Astrocyte (in vitro differentiated cells and primary cell): ENCODE results near the gene GGCX. TPM values are rescaled to one million over a fixed set of nuclear protein-coding genes. Genes with fewer than 3 reads are reported as not detected.
A peak's percentile ranks its signal among the peaks of the same experiment; 100 is the strongest.

Experiments used
- DNase-seq: peaks from one replicate; pipeline ENCODE4 v3.0.0-alpha.2; 2010; ENCODE audit warnings: low read depth
- FAIRE-seq: peaks from 2 replicates; lab custom pipeline; 2011; peaks lifted over from hg19 to GRCh38; lab: Jason Lieb, UNC
- H2AFZ ChIP-seq: 2 replicates; pipeline ENCODE4 v1.6.0; 2012; ENCODE audit warnings: low read depth, low read length, inconsistent platforms
- H3K27ac ChIP-seq: 2 replicates; pipeline ENCODE4 v1.5.1; 2011; ENCODE audit warnings: low read depth, low read length, inconsistent platforms
- H3K27me3 ChIP-seq: 2 replicates; pipeline ENCODE4 v1.6.0; 2011; ENCODE audit warnings: low read length, inconsistent platforms; ENCODE audit not compliant: insufficient read depth
- H3K36me3 ChIP-seq: 2 replicates; pipeline ENCODE4 v1.5.1; 2011; ENCODE audit warnings: low read length, inconsistent platforms; ENCODE audit not compliant: insufficient read depth
- H3K4me1 ChIP-seq: 2 replicates; pipeline ENCODE4 v1.5.1; 2011; ENCODE audit warnings: low read length, inconsistent platforms; ENCODE audit not compliant: insufficient read depth
- H3K4me2 ChIP-seq: 2 replicates; pipeline ENCODE4 v1.6.0; 2012; ENCODE audit warnings: low read length, inconsistent platforms
- H3K4me3 ChIP-seq: 2 replicates; pipeline ENCODE4 v1.5.1; 2011; ENCODE audit warnings: low read depth, mild to moderate bottlenecking, low read length, inconsistent platforms; ENCODE audit not compliant: insufficient read depth
- H3K79me2 ChIP-seq: 2 replicates; pipeline ENCODE4 v1.6.0; 2012; ENCODE audit warnings: mild to moderate bottlenecking, low read length, inconsistent platforms; ENCODE audit not compliant: insufficient read depth
- H3K9ac ChIP-seq: 2 replicates; pipeline ENCODE4 v1.6.0; 2012; ENCODE audit warnings: mild to moderate bottlenecking, low read length, inconsistent platforms
- H3K9me3 ChIP-seq: 2 replicates; pipeline ENCODE4 v1.5.1; 2012; ENCODE audit warnings: low read depth, mild to moderate bottlenecking, low read length, inconsistent platforms; ENCODE audit not compliant: insufficient read depth
- H4K20me1 ChIP-seq: 2 replicates; pipeline ENCODE4 v1.6.0; 2012; ENCODE audit warnings: low read length, inconsistent platforms; ENCODE audit not compliant: insufficient read depth
- H3K27ac Mint-ChIP-seq: one replicate; pipeline ENCODE4 v1.8.0; 2021; ENCODE audit warnings: mild to moderate bottlenecking, mixed read lengths; ENCODE audit not compliant: unreplicated experiment
- H3K27me3 Mint-ChIP-seq: one replicate; pipeline ENCODE4 v1.8.0; 2021; ENCODE audit warnings: low read depth, mixed read lengths; ENCODE audit not compliant: unreplicated experiment
- H3K36me3 Mint-ChIP-seq: one replicate; pipeline ENCODE4 v1.8.0; 2021; ENCODE audit warnings: low read depth, mixed read lengths; ENCODE audit not compliant: unreplicated experiment
- H3K4me1 Mint-ChIP-seq: one replicate; pipeline ENCODE4 v1.8.0; 2021; ENCODE audit warnings: low read depth, mixed read lengths; ENCODE audit not compliant: unreplicated experiment
- H3K4me3 Mint-ChIP-seq: one replicate; pipeline ENCODE4 v1.8.0; 2021; ENCODE audit warnings: mild to moderate bottlenecking, moderate library complexity, mixed read lengths; ENCODE audit not compliant: unreplicated experiment
- H3K9me3 Mint-ChIP-seq: one replicate; pipeline ENCODE4 v1.8.0; 2021; ENCODE audit warnings: mild to moderate bottlenecking, mixed read lengths; ENCODE audit not compliant: unreplicated experiment
- EZH2 ChIP-seq: IDR thresholded peaks from 2 replicates; pipeline ENCODE4 v1.6.1; 2012; ENCODE audit warnings: mild to moderate bottlenecking, low read length, inconsistent platforms; ENCODE audit not compliant: insufficient read depth
- total RNA-seq: library from RNA; stranded (reverse); gene quantifications from 2 replicates; pipeline ENCODE4 v1.2.1, GENCODE V29; 2021
- TF ChIP-seq, protein P1 (sequence below): IDR thresholded peaks from 2 replicates; pipeline ENCODE4 v1.5.1; 2011; ENCODE audit warnings: low read depth, mild to moderate bottlenecking, inconsistent platforms, low read length, moderate library complexity; ENCODE audit not compliant: insufficient read depth

GGCX gene
- total RNA-seq, 1 donor from 2014 or later: 79.0 TPM

DNA sequence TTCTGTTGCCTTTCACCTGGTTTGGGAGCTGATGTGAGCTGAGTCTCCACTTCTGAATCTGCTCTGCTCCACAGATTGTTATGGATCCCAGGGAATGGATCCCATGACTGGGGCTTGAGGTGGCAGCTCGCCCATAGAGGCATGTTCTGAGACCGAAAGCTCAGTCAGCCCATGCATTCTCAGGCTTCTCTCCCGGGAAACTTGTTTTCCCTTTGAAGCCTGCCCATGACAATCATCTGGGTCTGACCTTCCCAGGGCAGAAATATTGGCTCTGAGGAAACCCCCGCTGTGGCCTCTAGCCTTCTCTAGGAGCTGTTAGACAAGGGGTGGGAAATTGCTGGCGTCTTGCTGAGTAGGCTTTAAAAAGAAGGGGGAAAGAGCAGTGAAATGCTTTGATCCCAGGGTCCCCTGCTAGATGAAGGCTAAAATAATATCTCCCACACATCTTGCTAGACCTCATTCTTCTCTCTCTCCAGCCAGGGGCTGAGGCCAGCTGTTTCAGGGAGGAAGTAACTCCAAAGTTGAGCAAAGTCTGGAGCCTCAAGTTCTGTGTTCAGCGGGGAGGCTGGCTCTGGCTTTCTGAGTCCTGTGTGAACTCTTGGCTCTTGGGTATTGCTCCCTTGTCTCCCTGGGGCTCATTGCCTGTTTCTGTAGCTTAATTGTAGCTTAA lies 18.1 kb upstream of the GGCX start:
- FAIRE-seq (no peak), DNase-seq (no peak)
- H4K20me1 ChIP-seq: no peaks in the 10 kb centered on the region
- H3K9ac ChIP-seq: no peak overlapping the region
- H3K79me2 ChIP-seq: no peaks in the 10 kb centered on the region
- H3K9me3 Mint-ChIP-seq: no peaks in the 10 kb centered on the region
- H3K27me3 Mint-ChIP-seq: peaks cover 7% of the 10 kb centered on the region
- H3K9me3 ChIP-seq: no peaks in the 10 kb centered on the region
- no peak overlapping the region for H3K27ac ChIP-seq
- TF ChIP-seq, protein P1, sequence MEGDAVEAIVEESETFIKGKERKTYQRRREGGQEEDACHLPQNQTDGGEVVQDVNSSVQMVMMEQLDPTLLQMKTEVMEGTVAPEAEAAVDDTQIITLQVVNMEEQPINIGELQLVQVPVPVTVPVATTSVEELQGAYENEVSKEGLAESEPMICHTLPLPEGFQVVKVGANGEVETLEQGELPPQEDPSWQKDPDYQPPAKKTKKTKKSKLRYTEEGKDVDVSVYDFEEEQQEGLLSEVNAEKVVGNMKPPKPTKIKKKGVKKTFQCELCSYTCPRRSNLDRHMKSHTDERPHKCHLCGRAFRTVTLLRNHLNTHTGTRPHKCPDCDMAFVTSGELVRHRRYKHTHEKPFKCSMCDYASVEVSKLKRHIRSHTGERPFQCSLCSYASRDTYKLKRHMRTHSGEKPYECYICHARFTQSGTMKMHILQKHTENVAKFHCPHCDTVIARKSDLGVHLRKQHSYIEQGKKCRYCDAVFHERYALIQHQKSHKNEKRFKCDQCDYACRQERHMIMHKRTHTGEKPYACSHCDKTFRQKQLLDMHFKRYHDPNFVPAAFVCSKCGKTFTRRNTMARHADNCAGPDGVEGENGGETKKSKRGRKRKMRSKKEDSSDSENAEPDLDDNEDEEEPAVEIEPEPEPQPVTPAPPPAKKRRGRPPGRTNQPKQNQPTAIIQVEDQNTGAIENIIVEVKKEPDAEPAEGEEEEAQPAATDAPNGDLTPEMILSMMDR: no peak
- TF ChIP-seq EZH2: no peak
- H3K27me3 ChIP-seq: no peaks in the 10 kb centered on the region
- peak overlapping the region; percentile 27 for H2AFZ ChIP-seq
- H3K27ac Mint-ChIP-seq: peak overlapping the region; percentile 55
- H3K4me1 Mint-ChIP-seq: peaks cover 29% of the 10 kb centered on the region
- no peak overlapping the region for H3K4me3 ChIP-seq
- no peak overlapping the region for H3K4me2 ChIP-seq
- H3K4me1 ChIP-seq: peaks cover 6% of the 10 kb centered on the region
- H3K4me3 Mint-ChIP-seq: peak overlapping the region; percentile 60
- peaks cover 6% of the 10 kb centered on the region for H3K36me3 Mint-ChIP-seq
- no peaks in the 10 kb centered on the region for H3K36me3 ChIP-seq

GRCh38 chr2:85578243-85579180 lies 17.2 kb upstream of the GGCX start:
- FAIRE-seq: no peak
- Histone ChIP-seq H3K4me3 (no peak overlapping the region), H3K36me3 (no peaks in the 10 kb centered on the region), H3K9me3 (no peaks in the 10 kb centered on the region), H3K27me3 (no peaks in the 10 kb centered on the region), H3K9ac (no peak overlapping the region), H3K27ac (no peak overlapping the region), H2AFZ (peak overlapping the region; percentile 18), H3K4me1 (peaks cover 3% of the 10 kb centered on the region), H3K4me2 (no peak overlapping the region), H3K79me2 (no peaks in the 10 kb centered on the region), H4K20me1 (no peaks in the 10 kb centered on the region)
- no peak for DNase-seq
- H3K27me3 Mint-ChIP-seq: peaks cover 8% of the 10 kb centered on the region
- H3K36me3 Mint-ChIP-seq: peaks cover 4% of the 10 kb centered on the region
- no peak for TF ChIP-seq EZH2
- TF ChIP-seq, protein P1: no peak
- H3K27ac Mint-ChIP-seq: peak overlapping the region; percentile 71
- peak overlapping the region; percentile 79 for H3K4me3 Mint-ChIP-seq
- no peaks in the 10 kb centered on the region for H3K9me3 Mint-ChIP-seq
- H3K4me1 Mint-ChIP-seq: peaks cover 27% of the 10 kb centered on the region
